Activated naive CD8-positive, alpha-beta T cell treated with anti-CD3 and anti-CD28 coated beads for 36 hours (primary cell): ENCODE measurements around the gene TRIO. TPM values are rescaled to one million over a fixed set of nuclear protein-coding genes. Genes with fewer than 3 reads are reported as not detected.

ENCODE experiments used
- DNase-seq: peaks from one replicate; pipeline ENCODE4 v3.0.0; 2021
- H3K27ac Mint-ChIP-seq: one replicate; pipeline ENCODE4 v1.8.0; 2022; ENCODE audit warnings: mild to moderate bottlenecking, moderate library complexity, mixed read lengths
- H3K27me3 Mint-ChIP-seq: one replicate; pipeline ENCODE4 v1.8.0; 2022; ENCODE audit warnings: mild to moderate bottlenecking, mixed read lengths
- H3K36me3 Mint-ChIP-seq: one replicate; pipeline ENCODE4 v1.8.0; 2021; ENCODE audit warnings: mild to moderate bottlenecking, mixed read lengths
- H3K4me1 Mint-ChIP-seq: one replicate; pipeline ENCODE4 v1.8.0; 2021; ENCODE audit warnings: mixed read lengths
- H3K4me3 Mint-ChIP-seq: one replicate; pipeline ENCODE4 v1.8.0; 2022; ENCODE audit warnings: mild to moderate bottlenecking, moderate library complexity, mixed read lengths
- H3K9me3 Mint-ChIP-seq: one replicate; pipeline ENCODE4 v1.8.0; 2022; ENCODE audit warnings: mixed read lengths
- total RNA-seq, 2 experiments: library from RNA; stranded (reverse); gene quantifications; one replicate each; pipeline ENCODE4 v1.2.3, GENCODE V29; 2021

TRIO gene
- total RNA-seq, 2 experiments from 2014 or later: 7.4 to 9.8 TPM

- Mint-ChIP-seq H3K36me3 (no peaks in the 10 kb centered on the region), H3K27ac (no peak overlapping the region), H3K27me3 (no peaks in the 10 kb centered on the region), H3K4me1 (no peaks in the 10 kb centered on the region), H3K9me3 (no peaks in the 10 kb centered on the region), H3K4me3 (no peak overlapping the region)
- no peak for DNase-seq
These were observed 362.4 kb downstream of the TRIO start for GRCh38 chr5:14505310-14506139.

- H3K27me3 Mint-ChIP-seq: no peaks in the 10 kb centered on the region
- no peak for DNase-seq
- no peak overlapping the region for H3K27ac Mint-ChIP-seq
- no peak overlapping the region for H3K4me3 Mint-ChIP-seq
- H3K36me3 Mint-ChIP-seq: no peaks in the 10 kb centered on the region
- H3K9me3 Mint-ChIP-seq: no peaks in the 10 kb centered on the region
- H3K4me1 Mint-ChIP-seq: no peaks in the 10 kb centered on the region
These were observed 363.0 kb downstream of the TRIO start for GRCh38 chr5:14506140-14506538.

DNA sequence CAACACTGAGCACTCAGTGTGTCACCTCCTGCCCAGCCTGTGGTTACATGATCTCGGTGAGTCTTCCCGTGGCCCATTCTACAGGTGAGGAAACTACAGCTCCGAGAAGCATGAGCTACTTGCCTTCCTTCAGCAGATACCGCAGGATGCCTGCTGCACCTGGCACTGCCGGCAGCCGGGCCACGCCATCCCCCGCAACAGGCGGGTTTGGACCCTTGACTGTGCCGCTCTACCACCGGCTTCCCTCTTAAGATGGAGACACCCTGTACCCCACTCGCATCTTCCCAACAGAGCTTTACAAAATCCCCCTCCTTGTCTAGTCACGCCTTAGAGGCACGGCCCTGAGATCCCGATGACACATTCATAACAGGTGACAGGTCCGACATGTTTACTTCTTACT is 363.5 kb downstream of the TRIO start:
- DNase-seq: no peak
- Mint-ChIP-seq H3K4me1 (no peaks in the 10 kb centered on the region), H3K27me3 (no peaks in the 10 kb centered on the region), H3K4me3 (no peak overlapping the region), H3K36me3 (no peaks in the 10 kb centered on the region), H3K9me3 (no peaks in the 10 kb centered on the region), H3K27ac (no peak overlapping the region)

GRCh38 chr5:14507156-14507941 is 364.2 kb downstream of the TRIO start:
- H3K27me3 Mint-ChIP-seq: no peaks in the 10 kb centered on the region
- H3K4me3 Mint-ChIP-seq: no peak overlapping the region
- DNase-seq: no peak
- H3K9me3 Mint-ChIP-seq: no peaks in the 10 kb centered on the region
- no peaks in the 10 kb centered on the region for H3K36me3 Mint-ChIP-seq
- H3K27ac Mint-ChIP-seq: no peak overlapping the region
- H3K4me1 Mint-ChIP-seq: no peaks in the 10 kb centered on the region

- Mint-ChIP-seq H3K9me3 (no peaks in the 10 kb centered on the region), H3K4me3 (no peak overlapping the region), H3K27me3 (no peaks in the 10 kb centered on the region), H3K4me1 (no peaks in the 10 kb centered on the region), H3K36me3 (no peaks in the 10 kb centered on the region), H3K27ac (no peak overlapping the region)
- DNase-seq: no peak
These were observed 364.9 kb downstream of the TRIO start for GRCh38 chr5:14508046-14508445.

DNA sequence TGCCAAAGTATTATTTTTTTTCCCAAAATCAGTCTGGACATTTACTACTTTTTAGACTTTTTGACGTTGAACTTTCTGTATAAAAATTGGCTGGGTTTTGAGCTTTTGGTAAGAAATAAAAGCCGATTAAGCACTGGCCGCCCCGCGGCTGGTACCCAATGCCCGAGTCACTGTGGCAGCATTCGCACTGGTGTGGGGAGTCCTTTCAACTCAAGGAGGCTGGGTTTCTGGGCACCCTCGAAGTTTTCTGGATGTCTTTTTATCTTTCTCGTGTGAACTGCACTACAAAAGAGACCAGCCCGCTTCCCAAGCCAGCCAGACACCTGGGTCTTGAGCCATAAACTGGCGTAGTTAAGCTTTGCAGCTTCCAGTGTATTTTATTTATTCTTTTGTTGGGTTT is 366.4 kb downstream of the TRIO start:
- Mint-ChIP-seq H3K4me3 (no peak overlapping the region), H3K36me3 (no peaks in the 10 kb centered on the region), H3K27ac (no peak overlapping the region), H3K9me3 (no peaks in the 10 kb centered on the region), H3K4me1 (no peaks in the 10 kb centered on the region), H3K27me3 (no peaks in the 10 kb centered on the region)
- DNase-seq: no peak

DNA sequence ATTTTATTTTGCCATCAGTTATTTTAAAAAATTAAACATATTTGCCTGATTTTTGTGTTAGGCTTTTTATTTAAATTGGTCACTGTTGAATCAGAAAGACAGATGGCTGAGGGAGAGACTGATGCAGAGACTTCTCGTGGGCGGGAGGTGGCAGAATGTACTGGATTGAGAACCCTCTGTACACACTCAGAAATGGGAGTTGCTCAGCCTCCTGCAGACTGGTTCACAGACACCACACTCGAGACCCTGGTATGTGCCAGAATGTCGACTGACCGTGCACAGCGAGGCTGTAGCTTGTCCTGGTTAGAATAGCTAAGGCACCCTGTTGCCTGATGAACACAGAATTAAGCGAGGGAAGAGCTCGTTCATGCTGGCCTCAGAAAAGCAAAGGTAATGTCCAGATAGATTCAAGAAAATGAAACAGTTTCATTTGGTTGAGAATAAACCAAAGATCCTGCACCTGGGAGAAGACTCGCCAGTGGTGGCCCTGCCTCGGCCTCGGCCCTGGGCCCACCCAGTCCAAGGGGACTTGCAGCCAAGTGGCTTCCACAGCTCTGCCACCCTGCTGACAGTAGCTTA is 367.1 kb downstream of the TRIO start:
- no peak for DNase-seq
- Mint-ChIP-seq H3K4me3 (no peak overlapping the region), H3K4me1 (no peaks in the 10 kb centered on the region)

GRCh38 chr5:14510880-14511279 is 367.7 kb downstream of the TRIO start:
- H3K4me1 Mint-ChIP-seq: no peaks in the 10 kb centered on the region
- H3K4me3 Mint-ChIP-seq: no peak overlapping the region
- no peak for DNase-seq
- H3K36me3 Mint-ChIP-seq: no peaks in the 10 kb centered on the region
- H3K27me3 Mint-ChIP-seq: no peaks in the 10 kb centered on the region
- H3K27ac Mint-ChIP-seq: no peak overlapping the region
- peaks cover 3% of the 10 kb centered on the region for H3K9me3 Mint-ChIP-seq

More for the DNA sequence above, 367.1 kb downstream of the TRIO start:
- Mint-ChIP-seq H3K9me3 (no peaks in the 10 kb centered on the region), H3K27ac (no peak overlapping the region), H3K36me3 (no peaks in the 10 kb centered on the region), H3K27me3 (no peaks in the 10 kb centered on the region)

DNA sequence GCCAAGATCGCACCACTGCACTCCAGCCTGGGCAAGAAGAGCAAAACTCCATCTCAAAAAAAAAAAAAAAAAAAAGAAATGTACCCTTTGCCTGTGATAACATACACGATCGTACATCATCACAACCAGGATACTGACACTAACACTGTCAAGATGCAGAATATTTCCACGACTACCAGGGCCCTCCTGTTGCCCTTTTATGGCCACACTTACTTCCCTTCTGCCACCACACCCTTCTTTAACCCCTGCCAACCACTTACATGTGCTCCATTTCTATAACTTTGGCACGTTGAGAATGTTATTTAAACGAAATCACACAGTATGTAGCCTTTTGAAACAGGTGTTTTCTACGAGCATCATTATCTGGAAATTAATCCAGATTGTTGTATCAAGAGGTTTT is 369.4 kb downstream of the TRIO start:
- Mint-ChIP-seq H3K9me3 (peaks cover 3% of the 10 kb centered on the region), H3K4me1 (no peaks in the 10 kb centered on the region), H3K36me3 (no peaks in the 10 kb centered on the region), H3K27me3 (no peaks in the 10 kb centered on the region), H3K4me3 (no peak overlapping the region), H3K27ac (no peak overlapping the region)
- no peak for DNase-seq

- Mint-ChIP-seq H3K27ac (no peak overlapping the region), H3K36me3 (no peaks in the 10 kb centered on the region), H3K4me1 (no peaks in the 10 kb centered on the region)
These were observed 370.1 kb downstream of the TRIO start for GRCh38 chr5:14513266-14513665.

GRCh38 chr5:14516901-14517300 is 373.8 kb downstream of the TRIO start:
- Mint-ChIP-seq H3K4me3 (no peak overlapping the region), H3K27me3 (no peaks in the 10 kb centered on the region), H3K27ac (no peak overlapping the region), H3K36me3 (no peaks in the 10 kb centered on the region), H3K4me1 (no peaks in the 10 kb centered on the region), H3K9me3 (peaks cover 3% of the 10 kb centered on the region)
- no peak for DNase-seq

More at GRCh38 chr5:14513266-14513665, 370.1 kb downstream of the TRIO start:
- Mint-ChIP-seq H3K4me3 (no peak overlapping the region), H3K27me3 (no peaks in the 10 kb centered on the region), H3K9me3 (peaks cover 3% of the 10 kb centered on the region)
- no peak for DNase-seq

DNA sequence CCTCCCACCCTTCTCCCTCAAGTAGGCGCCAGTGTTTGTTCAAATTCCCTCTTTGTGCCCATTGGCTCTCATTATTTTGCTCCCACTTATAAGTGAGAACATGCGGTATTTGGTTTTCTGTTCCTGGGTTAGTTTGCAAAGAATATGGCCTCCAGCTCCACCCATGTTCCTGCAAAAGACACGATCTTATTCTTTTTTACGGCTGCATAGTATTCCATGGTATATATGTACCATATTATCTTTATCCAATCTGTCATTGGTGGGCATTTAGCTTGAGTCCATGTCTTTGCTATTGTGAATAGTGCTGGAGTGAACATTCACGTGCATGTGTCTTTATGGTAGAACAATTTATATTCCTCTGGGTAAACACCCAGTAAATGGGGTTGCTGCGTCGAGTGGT is 375.5 kb downstream of the TRIO start:
- Mint-ChIP-seq H3K9me3 (peaks cover 6% of the 10 kb centered on the region), H3K36me3 (no peaks in the 10 kb centered on the region), H3K4me3 (no peak overlapping the region), H3K27ac (no peak overlapping the region), H3K4me1 (no peaks in the 10 kb centered on the region), H3K27me3 (no peaks in the 10 kb centered on the region)
- DNase-seq: no peak

- H3K27me3 Mint-ChIP-seq: peaks cover 3% of the 10 kb centered on the region
- H3K4me1 Mint-ChIP-seq: no peaks in the 10 kb centered on the region
- no peak for DNase-seq
- H3K9me3 Mint-ChIP-seq: peaks cover 3% of the 10 kb centered on the region
- no peak overlapping the region for H3K4me3 Mint-ChIP-seq
- H3K27ac Mint-ChIP-seq: no peak overlapping the region
- H3K36me3 Mint-ChIP-seq: no peaks in the 10 kb centered on the region
These were observed 378.6 kb downstream of the TRIO start for GRCh38 chr5:14521748-14522147.

DNA sequence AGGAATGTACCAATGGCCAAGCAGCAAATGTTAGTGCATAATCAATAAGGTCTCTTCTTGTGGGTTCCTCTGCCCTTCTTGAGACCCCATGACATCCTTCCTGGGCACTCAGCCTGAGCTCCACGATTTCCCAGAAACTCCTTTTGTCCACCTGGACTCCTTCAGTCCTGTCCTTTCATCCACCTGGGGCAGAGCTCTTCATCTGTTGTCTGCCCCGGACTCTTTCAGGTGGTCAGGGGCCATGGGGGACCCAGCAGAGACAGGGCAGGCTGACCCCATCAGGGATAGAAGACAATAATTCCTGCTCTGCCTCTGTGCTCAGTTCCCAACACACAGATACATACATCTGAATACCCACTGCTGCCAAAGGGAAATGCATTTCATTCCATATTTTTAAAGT is 379.6 kb downstream of the TRIO start:
- Mint-ChIP-seq H3K27me3 (peaks cover 3% of the 10 kb centered on the region), H3K27ac (no peak overlapping the region), H3K9me3 (peaks cover 3% of the 10 kb centered on the region), H3K4me3 (no peak overlapping the region), H3K4me1 (no peaks in the 10 kb centered on the region), H3K36me3 (no peaks in the 10 kb centered on the region)
- no peak for DNase-seq

DNA sequence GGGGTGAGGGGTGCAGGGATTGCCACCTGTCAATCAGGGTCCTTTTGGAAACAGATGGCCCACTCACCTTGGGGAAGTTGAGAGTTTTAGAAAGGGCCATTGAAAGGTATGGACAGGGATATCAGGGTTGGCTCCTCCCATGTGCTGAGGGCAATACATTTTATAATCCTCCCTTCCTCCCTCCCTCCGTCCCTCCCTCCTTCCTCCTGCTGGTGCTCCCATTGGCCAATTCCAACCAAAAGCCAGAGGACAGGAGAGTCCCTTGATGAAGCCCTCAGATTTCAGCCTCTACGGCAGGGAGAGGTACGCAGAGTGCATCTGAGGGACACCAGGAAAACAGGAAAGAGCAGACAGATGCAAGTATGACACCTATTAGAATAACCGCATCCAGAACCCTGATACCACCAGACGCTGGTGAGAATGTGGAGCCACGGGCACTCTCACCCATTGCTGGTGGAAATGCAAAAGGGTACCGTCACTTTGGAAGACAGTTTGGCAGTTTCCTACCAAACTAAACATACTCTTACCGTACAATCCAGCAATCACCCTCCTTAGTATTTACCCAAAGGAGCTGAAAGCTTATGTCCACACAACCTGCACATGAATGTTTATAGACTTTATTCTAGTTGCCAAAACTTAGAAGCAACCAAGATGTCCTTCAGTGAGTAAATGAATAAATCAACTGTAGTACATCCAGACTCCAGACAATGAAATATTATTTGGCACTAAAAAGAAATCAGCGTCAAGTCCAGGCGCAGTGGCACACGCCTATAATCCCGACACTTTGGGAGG is 380.3 kb downstream of the TRIO start:
- no peaks in the 10 kb centered on the region for H3K4me1 Mint-ChIP-seq

More for the DNA sequence above, 380.3 kb downstream of the TRIO start:
- Mint-ChIP-seq H3K9me3 (peaks cover 3% of the 10 kb centered on the region), H3K4me3 (no peak overlapping the region), H3K36me3 (no peaks in the 10 kb centered on the region), H3K27ac (no peak overlapping the region), H3K27me3 (peaks cover 3% of the 10 kb centered on the region)
- no peak for DNase-seq
